ENCODE results near the gene HOXA6.

The HOXA6 gene

GRCh38 chr7:27175626-27176523, 28.3 kb upstream of the HOXA6 start:
- TF ChIP-seq CTCF (IDR thresholded peaks at IDR 0.05; ENCODE audit: insufficient read depth, low read depth, low read length, missing control alignments): no peak
- H3K4me3 ChIP-seq (ENCODE audit: low read depth, low read length): no peak overlapping the region
- no peak for DNase-seq (ENCODE audit: low read depth)

DNA sequence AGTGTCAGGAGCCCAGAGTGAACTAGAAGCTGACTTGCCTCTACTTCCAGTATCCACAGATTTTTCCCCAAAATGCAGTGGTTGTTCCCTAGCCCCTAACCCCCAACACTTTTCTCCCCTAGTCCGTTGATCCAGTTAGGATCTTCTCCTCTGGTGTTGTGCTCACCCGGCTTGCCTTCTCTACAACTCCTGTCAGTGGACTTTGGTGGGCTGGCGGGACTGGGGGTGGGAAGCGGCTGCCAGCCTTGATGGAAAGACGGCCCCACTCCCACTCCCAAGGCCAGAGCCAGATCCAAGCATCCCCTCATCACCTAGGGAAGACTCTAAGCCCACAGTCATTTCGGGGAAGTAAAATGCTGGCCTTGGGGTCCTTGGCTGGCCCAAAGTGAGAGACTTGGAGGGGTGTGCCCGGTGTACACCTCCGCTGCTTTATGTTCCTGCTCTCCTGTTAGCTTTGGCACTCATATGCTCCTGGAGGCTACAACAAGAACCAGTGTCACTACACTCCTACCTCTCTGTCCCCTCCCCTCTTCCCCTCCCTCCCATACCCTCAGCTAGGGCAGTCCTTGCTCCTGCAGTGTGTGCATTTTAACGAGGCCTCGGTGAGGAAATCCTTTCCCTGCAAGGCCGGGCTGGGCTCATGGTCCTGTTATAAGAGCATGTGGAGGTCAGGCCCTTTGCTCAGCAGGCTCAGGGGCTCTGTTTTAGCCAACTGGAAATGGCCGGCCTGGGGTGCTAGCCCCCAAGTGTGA, 27.5 kb upstream of the HOXA6 start:
- no peak for TF ChIP-seq CTCF (IDR thresholded peaks at IDR 0.05; ENCODE audit: insufficient read depth, low read depth, low read length, missing control alignments)
- no peak overlapping the region for H3K4me3 ChIP-seq (ENCODE audit: low read depth, low read length)
- no peak for DNase-seq (ENCODE audit: low read depth)

DNA sequence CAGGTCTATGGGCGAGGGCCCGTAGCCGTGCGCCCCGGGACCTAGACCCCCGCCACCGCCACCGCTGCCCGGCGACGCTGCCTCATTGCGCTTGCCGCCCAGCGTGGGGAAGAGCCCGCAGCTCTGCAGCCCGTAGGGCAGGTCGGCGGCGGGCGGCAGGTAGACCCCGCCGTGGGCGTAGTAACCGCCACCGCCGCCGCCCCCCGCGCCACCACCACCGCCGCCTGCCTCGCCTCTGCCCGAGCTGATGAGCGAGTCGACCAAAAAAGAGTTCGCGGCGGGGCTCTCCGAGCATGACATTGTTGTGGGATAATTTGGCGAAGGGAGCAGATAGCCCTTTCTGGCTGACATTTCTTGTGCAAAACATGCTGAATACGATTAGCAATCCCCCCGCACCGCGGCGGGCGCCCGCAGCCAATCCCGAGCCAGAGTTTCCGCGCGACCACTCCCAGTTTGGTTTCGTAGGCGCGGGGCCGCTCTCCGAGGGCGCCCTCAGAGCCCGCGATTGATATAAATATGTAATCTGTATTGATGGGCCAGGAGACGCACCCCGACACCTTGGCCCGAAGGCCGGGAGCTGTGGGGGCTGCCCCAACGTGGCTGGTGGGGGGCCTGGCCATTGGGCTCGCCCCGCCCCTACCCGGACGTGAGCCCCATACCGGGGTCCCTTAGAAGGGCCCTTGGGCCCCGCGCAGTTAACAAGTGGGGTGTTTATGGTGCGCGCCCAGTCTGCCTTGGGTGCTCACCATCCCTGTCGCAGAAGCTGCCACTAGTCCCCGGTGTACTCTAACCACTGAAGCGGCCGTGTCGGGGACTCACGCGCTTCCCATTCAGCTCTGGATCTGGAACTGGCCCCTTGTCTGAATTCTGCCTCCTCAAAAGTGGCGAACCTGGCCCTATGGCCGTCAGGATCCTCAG, 26.6 kb upstream of the HOXA6 start, which contains the start of gene HOXA10:
Gene HOXA10 (minus strand): TSS at position 365 of the 918 bp plus-strand sequence. CDS start 14 bp downstream, at position 351.
- DNase-seq (ENCODE audit: low read depth): no peak
- TF ChIP-seq CTCF (IDR thresholded peaks at IDR 0.05; ENCODE audit: insufficient read depth, low read depth, low read length, missing control alignments): no peak
- H3K4me3 ChIP-seq (ENCODE audit: low read depth, low read length): peak within 1 kb of the TSS; percentile 46

- no peak for DNase-seq (ENCODE audit: low read depth)
- H3K4me3 ChIP-seq (ENCODE audit: low read depth, low read length): peak overlapping the region; percentile 46
- no peak for TF ChIP-seq CTCF (IDR thresholded peaks at IDR 0.05; ENCODE audit: insufficient read depth, low read depth, low read length, missing control alignments)
Measured at GRCh38 chr7:27173511-27173955, 26.0 kb upstream of the HOXA6 start.

GRCh38 chr7:27172823-27173510, 25.4 kb upstream of the HOXA6 start:
- DNase-seq (ENCODE audit: low read depth): no peak
- TF ChIP-seq CTCF (IDR thresholded peaks at IDR 0.05; ENCODE audit: insufficient read depth, low read depth, low read length, missing control alignments): no peak
- H3K4me3 ChIP-seq (ENCODE audit: low read depth, low read length): peak overlapping the region; percentile 46

GRCh38 chr7:27172315-27172774, 24.8 kb upstream of the HOXA6 start:
- H3K4me3 ChIP-seq (ENCODE audit: low read depth, low read length): no peak overlapping the region
- TF ChIP-seq CTCF (IDR thresholded peaks at IDR 0.05; ENCODE audit: insufficient read depth, low read depth, low read length, missing control alignments): no peak
- DNase-seq (ENCODE audit: low read depth): no peak

All from GM12865 (cell line).